Transverse colon (tissue), 4 donors: ENCODE data around the gene PCSK5.
A peak's percentile ranks its signal among the peaks of the same experiment; 100 is the strongest.

Source experiments
- EP300 ChIP-seq: sonication (generic); formaldehyde crosslinking; IDR thresholded peaks from one replicate; pipeline ENCODE4 v1.6.1; 2017; ENCODE audit warnings: antibody characterized with exemption, low read depth
- POLR2A ChIP-seq: fragments of 450-650 bp; IDR thresholded peaks from one replicate; pipeline ENCODE4 v1.6.1; 2016; ENCODE audit warnings: antibody characterized with exemption, mild to moderate bottlenecking, moderate library complexity
- POLR2AphosphoS5 ChIP-seq, 3 donors: sonication (generic); formaldehyde crosslinking; IDR thresholded peaks; one replicate each; pipeline ENCODE4 v1.6.1; 2016; ENCODE audit warnings: antibody characterized with exemption in 3 of 3
- TF ChIP-seq, protein P1 (sequence below), 5 experiments: fragments of 200-600 bp in 3 of 5; fragments of 450-650 bp in 2 of 5; sonication (generic) in 3 of 5; IDR thresholded peaks; 1 replicate in 2 of 5; 2 replicates in 3 of 5; pipeline ENCODE4 v1.5.1; 2016 to 2017; ENCODE audit warnings: antibody characterized with exemption in 5 of 5, inconsistent platforms in 3 of 5, mild to moderate bottlenecking in 2 of 5, moderate library complexity in 1 of 5

DNA sequence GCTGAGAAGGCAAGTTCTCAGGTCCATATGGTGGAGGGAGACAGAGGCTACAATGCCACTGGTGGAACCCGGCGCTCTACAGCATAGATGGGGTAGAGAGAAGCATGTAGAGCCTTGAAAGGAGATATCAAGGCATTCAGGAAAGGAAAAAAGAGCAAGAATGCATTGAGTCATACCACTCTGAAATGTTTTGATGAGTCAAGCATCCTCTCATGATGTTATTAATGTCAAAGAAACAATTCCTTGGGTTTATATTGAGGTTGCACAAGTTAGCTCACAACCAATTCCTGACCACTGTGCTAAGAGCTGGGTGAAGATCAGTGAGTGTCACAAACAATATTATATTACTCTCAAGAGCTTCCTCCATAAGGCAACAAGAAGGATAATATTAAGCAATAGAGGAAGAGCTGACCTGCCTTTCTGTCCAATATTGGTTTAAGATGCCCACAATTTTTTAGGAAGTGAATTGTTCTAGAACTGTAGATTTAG, 325.7 kb downstream of the PCSK5 start:
- TF ChIP-seq POLR2AphosphoS5 (IDR thresholded peaks at IDR 0.05) (peak in 2 of 3 donors; percentile 5 to 38), EP300 (no peak), POLR2A (no peak)
- TF ChIP-seq, protein P1, sequence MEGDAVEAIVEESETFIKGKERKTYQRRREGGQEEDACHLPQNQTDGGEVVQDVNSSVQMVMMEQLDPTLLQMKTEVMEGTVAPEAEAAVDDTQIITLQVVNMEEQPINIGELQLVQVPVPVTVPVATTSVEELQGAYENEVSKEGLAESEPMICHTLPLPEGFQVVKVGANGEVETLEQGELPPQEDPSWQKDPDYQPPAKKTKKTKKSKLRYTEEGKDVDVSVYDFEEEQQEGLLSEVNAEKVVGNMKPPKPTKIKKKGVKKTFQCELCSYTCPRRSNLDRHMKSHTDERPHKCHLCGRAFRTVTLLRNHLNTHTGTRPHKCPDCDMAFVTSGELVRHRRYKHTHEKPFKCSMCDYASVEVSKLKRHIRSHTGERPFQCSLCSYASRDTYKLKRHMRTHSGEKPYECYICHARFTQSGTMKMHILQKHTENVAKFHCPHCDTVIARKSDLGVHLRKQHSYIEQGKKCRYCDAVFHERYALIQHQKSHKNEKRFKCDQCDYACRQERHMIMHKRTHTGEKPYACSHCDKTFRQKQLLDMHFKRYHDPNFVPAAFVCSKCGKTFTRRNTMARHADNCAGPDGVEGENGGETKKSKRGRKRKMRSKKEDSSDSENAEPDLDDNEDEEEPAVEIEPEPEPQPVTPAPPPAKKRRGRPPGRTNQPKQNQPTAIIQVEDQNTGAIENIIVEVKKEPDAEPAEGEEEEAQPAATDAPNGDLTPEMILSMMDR (IDR thresholded peaks at IDR 0.05) = no peak
